GM20431 (cell line): ENCODE data around the gene PAPOLA.

Experiments
- in situ Hi-C: fragments of 300-500 bp; cut with MseI, MboI; formaldehyde crosslinking; loops from one replicate; pipeline ENCODE4 v1.15.0; 2020; ENCODE audit warnings: low sequenced_read_pairs; ENCODE audit not compliant: unreplicated experiment

PAPOLA gene

DNA sequence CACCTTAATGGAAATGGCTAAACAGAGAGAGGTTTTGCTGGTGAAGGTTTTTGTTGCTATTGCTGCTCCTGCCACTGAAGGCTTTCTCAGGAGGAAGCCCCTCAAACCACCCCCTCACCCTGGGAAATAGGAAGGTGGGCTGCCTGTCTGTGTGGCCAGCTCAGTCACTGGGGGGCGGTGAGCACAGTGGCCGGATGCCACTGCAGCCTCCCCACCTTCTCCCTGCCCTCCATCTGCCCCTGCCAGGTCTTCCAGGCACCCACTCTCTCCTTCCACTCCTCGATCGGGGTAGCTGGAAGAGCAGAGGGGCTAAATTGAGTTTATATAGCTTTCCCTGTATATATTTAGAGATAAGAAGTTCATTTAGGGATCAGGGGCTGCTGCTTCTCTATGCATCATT, 80.8 kb downstream of the PAPOLA start:
- in situ Hi-C loops = loop anchor here (10.0 to 25.0 kb wide), 2 partner anchors 162 to 354 kb away; no protein-coding TSS in a partner anchor

GRCh38 chr14:96583569-96584041, 81.4 kb downstream of the PAPOLA start:
- in situ Hi-C loops = loop anchor here (10.0 to 25.0 kb wide), 2 partner anchors 161 to 354 kb away; no protein-coding TSS in a partner anchor

DNA sequence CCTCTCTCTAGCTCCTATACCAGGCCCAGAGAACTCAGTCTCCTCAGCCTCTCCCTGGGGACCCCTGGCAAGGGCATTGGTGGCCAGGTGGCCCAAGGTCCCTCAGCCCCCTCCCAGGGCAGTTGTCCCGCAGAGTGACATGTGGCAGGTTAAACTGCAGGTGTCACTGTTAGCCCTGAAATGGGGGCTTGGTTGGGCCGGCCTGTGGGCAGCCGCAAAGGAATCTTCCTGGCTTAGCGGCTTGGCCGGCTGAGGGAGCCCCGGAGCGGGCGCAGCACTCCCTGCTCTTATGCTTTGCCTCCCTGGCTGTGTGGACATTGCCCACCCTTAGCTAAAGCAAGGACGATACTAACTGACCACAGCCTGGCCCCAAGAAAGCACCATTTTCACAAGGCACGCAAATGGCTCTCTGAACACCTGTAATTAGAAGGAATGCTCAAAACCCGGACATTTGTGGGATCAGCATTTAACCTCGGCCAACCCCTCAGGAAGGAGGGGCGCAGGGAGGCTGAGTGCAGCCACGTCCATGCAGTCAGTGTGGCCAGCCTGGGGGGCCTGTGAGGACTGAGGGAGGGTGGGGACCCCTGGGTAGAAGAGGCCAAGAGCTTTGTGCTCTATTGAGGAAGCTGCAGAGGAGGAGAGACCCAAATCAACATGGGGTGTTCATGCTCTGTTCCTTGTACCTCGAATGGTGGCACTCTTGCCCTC, 82.2 kb downstream of the PAPOLA start:
- in situ Hi-C loops = loop anchor here (10.0 to 25.0 kb wide), 2 partner anchors 160 to 353 kb away; no protein-coding TSS in a partner anchor

DNA sequence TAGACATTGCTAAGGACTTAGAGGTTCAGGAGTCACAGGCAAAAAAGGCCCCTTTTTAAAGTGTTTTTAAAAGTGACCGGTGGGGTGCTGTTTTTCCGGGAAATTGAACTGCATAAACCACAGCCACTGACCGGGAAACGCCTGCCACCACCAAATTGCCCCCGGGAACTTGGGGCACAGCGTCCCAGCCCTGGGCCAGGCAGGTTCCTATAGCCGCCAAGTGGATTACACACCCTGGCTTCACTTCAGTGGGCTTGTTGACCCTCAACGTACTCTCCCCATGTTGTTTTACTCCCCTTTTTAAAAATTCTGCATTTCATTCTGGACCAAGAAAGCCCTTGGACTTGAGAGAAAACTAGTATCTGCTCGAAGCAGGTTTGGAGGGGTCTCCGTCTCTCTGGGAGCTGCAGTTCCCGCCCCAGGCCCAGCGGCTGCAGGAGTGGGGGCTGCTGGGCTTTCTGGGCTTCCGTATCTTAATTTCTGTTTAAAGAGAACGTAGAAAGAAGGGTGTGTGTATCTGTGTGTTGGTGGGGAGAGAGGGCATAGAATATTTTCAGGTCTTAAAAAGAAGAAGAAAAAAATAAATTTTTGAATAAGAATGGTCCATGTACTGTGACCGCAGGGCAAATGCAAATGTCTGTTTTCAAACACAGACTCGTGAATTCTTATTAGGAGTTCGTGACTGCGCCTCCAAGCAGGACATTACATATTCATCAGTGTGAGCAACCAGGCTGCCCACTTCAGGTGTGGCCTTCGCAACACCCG, 82.9 kb downstream of the PAPOLA start:
- in situ Hi-C loops = loop anchor here (10.0 to 25.0 kb wide), 2 partner anchors 160 to 352 kb away; no protein-coding TSS in a partner anchor

GRCh38 chr14:96585672-96586013, 83.5 kb downstream of the PAPOLA start:
- in situ Hi-C loops = loop anchor here (10.0 to 25.0 kb wide), 2 partner anchors 159 to 352 kb away; no protein-coding TSS in a partner anchor

DNA sequence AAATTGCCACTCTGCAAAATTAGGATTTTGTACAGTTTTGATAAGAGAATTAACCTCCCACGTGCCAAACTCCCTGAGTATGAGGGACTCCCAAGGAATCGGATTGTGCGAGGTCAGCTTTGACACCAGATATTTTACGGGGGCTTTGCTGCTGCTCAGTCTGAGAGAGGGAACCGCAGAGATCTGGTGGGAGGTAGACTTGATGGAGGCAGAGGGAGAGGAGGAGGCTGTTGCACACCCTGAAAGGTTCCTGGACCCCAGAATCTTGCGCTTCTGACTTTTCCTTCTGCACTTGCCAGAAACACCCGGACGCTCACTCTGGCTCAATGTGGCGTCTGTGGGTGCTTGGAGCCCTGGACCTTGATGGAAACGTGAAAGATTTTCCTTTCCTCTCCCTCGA, 83.9 kb downstream of the PAPOLA start:
- in situ Hi-C loops = loop anchor here (10.0 to 25.0 kb wide), 2 partner anchors 159 to 351 kb away; no protein-coding TSS in a partner anchor

DNA sequence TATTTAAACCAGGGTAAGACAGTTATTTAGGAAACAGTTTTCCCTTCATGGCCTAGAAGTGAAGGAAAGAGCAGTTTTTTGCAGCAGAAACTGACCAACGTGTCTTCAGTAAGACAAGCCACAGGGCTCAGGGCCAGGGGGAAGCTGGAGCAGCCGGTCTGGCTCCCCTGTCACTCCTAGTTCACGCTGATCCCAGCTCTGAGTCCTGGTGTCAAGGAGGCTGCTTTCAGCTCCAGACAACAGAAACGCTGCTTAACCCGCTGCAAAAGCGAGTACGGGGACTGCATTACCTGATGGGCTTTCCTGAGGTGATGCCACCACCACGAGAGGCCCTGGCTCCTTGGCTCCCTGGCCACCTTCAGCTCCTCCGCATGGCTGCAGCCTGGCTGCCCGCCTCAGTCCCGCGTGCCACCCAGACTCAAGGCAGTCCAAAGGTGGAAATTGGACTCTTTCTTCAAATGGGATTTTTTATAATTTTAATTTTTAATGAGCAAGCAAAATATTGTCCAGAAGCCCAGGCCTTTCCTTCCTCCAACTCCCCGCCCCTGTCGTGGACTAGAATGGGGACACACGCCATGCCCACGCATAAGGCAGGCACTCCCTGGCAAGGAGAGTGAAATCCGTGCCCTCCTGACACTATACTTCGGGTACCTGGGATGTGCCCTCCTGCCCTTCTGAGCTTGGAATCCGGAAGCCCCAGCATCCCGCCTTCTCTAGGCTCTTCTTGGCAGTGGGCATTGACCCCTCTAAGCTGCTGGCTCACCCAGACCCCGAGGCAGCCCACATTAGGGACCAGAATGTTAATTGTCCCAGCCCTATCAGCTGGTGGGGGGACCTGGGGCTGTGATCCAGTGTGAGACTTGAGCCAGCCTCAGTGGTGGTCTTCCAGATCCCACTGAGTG, 85.0 kb downstream of the PAPOLA start:
- in situ Hi-C loops = loop anchor here (10.0 to 25.0 kb wide), 2 partner anchors 158 to 350 kb away; no protein-coding TSS in a partner anchor

DNA sequence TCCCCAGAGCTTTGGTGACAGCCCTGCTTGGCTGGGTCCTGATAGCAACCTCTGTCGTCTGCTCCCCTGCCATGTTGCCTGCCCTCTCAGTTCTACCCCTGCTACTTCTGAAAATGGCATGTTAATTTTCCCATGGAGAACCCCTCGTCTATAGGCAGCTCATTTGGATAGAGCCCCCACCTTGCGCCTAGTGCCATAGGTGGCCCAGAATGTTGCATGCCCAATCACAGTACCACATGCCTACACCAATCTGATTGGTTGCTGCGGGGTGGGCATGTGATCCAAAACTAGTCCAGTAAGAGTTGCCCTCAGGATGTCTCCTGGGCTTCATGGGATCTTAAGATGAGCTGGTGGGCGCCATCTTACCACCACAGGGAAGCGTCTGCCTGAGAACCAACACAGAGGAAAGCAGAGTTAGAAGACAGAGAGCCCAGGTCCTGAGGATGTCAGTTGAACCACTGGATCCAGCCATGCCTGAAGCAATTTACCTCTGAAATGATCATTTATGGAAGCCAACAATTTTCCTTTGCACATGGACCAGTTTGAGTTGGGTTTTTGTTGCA, 85.7 kb downstream of the PAPOLA start:
- in situ Hi-C loops = loop anchor here (10.0 to 25.0 kb wide), 2 partner anchors 157 to 349 kb away; no protein-coding TSS in a partner anchor

- in situ Hi-C loops = loop anchor here (10.0 to 25.0 kb wide), 2 partner anchors 156 to 349 kb away; no protein-coding TSS in a partner anchor
These were observed 86.5 kb downstream of the PAPOLA start for GRCh38 chr14:96588410-96589257.

DNA sequence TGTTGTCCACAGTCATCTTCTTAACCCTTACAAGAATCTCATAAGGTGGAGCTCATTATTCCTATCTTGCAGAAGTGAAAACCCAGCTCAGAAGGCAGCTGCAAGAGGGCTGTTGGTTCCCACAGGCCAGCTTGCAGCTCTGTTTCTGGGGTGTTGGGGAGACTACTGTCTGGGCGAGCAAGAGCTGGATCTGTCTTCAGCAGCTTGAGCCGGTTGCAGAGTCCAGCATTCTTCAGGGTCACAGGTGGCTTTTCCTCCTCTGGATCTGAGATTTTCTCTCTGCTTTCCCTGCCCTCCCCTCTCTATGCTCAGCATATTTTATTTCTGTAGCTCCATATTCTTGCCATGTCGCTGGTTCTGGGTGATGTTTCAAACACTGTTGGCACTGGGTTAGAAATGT, 87.4 kb downstream of the PAPOLA start:
- in situ Hi-C loops = loop anchor here (10.0 to 25.0 kb wide), 2 partner anchors 155 to 348 kb away; no protein-coding TSS in a partner anchor

- in situ Hi-C loops = loop anchor here (25.0 kb wide), 1 partner anchor 347 kb away; no protein-coding TSS in a partner anchor
These were observed 88.1 kb downstream of the PAPOLA start for GRCh38 chr14:96590190-96590864.

DNA sequence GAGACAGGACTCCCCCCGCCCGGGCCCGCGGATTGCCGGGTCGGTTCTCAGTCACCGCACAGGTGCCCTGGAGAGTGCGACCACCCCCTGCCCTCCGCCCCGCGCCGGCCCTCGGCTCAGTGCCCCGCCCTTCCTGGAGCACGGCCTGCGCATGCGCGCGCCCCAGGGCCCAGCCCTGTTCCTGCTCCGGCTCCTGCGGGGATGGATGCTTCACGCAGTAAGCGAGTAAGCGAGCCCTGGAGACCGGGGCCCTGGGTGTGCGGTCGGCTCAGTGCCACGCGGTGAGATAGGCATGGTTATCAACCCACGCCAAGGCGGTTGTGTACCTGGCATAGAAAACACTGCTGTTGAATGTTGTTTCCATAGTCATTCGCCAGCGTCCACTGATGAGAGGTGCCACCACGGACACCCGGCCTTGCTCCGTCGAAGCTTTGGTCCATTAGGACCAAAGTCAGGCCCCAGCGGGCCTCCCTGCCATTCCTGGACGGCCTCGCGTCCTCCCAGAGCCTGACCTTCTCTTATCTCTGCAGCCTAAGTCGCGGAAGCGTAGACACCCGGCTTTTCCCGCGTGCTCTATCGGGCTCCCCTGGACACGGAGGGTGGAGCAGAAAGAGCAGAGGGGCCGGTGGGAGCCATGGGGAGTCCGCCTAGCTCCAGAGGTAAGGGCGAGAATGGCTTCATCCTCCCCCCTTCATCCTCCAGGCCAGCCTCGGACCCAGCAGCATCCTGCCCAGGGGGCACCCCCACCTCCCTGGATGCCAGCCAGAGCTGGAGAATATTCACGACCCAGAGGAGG, 90.6 kb downstream of the PAPOLA start:
- in situ Hi-C loops = loop anchor here (25.0 kb wide), 1 partner anchor 345 kb away; no protein-coding TSS in a partner anchor

DNA sequence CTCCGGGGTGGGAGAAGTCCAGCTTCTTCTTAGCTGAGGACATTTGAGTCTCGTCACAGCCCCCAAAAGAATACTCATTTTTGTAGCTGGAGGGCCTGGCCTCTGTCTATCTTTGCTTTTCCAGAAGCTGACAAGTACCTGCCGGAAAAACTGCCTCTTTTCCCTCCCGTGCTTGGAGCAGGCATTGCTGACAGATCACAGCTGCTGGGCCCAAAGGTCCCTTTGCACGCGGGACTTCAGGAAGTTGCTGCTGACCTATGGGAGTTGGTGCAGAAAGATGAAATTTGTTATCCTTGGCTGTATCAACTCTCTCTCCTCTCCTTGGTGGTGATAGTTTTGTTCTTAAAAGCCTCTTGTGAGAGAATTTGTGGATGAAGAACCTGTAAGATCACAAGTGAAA, 92.8 kb downstream of the PAPOLA start:
- in situ Hi-C loops = loop anchor here (25.0 kb wide), 1 partner anchor 342 kb away; no protein-coding TSS in a partner anchor

GRCh38 chr14:96597680-96598079, 95.5 kb downstream of the PAPOLA start:
- in situ Hi-C loops = loop anchor here (25.0 kb wide), 1 partner anchor 340 kb away; no protein-coding TSS in a partner anchor

DNA sequence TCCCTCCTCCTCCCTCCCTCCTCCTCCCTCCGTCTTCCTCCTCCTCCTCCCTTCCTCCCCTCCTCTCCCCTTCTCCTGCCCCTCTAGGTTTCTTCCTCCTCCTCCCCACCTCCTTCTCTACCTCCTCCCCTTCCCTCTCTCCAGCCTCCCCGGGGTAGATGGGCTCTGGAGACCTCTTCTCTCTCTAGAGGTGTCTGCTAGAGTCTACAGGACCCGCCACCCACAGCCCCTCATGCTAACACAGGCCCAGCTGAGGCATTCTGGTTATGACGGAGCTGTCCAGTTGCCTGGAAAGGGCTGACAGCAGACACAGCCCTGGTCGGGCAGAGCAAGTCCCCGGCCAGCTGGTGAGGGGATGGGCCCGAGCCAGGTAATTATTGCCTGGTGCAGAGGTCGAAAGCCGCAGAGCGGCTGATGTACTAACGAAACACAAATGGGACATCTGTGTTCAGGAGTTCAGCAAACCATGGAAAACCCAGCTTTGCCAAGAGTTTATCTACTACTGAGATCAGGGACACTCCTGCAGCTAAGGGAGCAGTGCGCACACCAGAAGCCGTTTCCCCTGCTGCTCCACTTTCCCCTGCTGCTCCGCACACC, 96.2 kb downstream of the PAPOLA start:
- in situ Hi-C loops = loop anchor here (25.0 kb wide), 1 partner anchor 339 kb away; no protein-coding TSS in a partner anchor

DNA sequence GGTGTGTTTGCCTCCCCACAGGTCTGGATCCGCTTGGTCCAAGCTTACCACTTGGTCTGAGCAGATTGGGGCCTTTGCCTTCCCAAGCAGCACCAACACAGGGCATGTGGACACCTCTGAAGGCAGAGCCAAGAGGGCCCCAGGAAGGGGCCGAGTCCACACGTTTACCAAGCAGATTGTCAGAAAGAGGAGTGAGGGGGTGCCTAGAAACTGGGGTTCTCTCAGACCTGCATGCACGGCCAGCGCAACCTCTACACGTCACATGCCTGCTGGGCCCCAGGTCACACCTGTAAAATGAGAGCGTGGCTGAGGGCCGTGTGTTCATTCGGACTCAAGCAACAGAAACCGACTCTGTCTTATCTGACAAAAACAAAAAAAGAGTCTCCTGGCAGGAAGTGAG, 96.9 kb downstream of the PAPOLA start:
- in situ Hi-C loops = loop anchor here (25.0 kb wide), 1 partner anchor 338 kb away; no protein-coding TSS in a partner anchor
